Stomach smooth muscle (tissue), 2 donors: ENCODE results near the gene SCN2B.

Source experiments
- H3K27ac ChIP-seq: one replicate; pipeline ENCODE4 v1.7.0; 2013; ENCODE audit warnings: mild to moderate bottlenecking, low read length, inconsistent platforms
- H3K27me3 ChIP-seq, 2 donors: one replicate each; pipeline ENCODE4 v1.7.0; 2013; ENCODE audit warnings: low read length in 2 of 2; ENCODE audit not compliant: insufficient read depth in 2 of 2, control insufficient read depth in 1 of 2
- H3K36me3 ChIP-seq, 2 donors: one replicate each; pipeline ENCODE4 v1.7.0; 2013; ENCODE audit warnings: low read length in 2 of 2; ENCODE audit not compliant: control insufficient read depth in 2 of 2, insufficient read depth in 2 of 2
- H3K4me1 ChIP-seq: one replicate; pipeline ENCODE4 v1.7.0; 2013; ENCODE audit warnings: low read length; ENCODE audit not compliant: control insufficient read depth, insufficient read depth
- H3K4me3 ChIP-seq, 2 donors: one replicate each; pipeline ENCODE4 v1.7.0; 2013; ENCODE audit warnings: low read length in 2 of 2
- H3K9ac ChIP-seq, 2 donors: one replicate each; pipeline ENCODE4 v1.7.0; 2013; ENCODE audit warnings: low read length in 2 of 2, mild to moderate bottlenecking in 1 of 2
- H3K9me3 ChIP-seq, 2 donors: one replicate each; pipeline ENCODE4 v1.7.0; 2013; ENCODE audit warnings: low read length in 2 of 2; ENCODE audit not compliant: control insufficient read depth in 2 of 2
- donor health status: healthy.
- donor health status: Pancreatic carcinoma.

The SCN2B gene

GRCh38 chr11:118144301-118145268, 31.9 kb downstream of the SCN2B start:
- Histone ChIP-seq H3K27ac (no peak overlapping the region), H3K27me3 (peaks cover 28 to 30% of the 10 kb centered on the region in 2 donors), H3K4me3 (peak overlapping the region; percentile 73 to 80), H3K9me3 (no peaks in the 10 kb centered on the region), H3K36me3 (no peaks in the 10 kb centered on the region), H3K4me1 (peaks cover 7% of the 10 kb centered on the region), H3K9ac (peak overlapping the region in 1 of 2 donors; percentile 21)

DNA sequence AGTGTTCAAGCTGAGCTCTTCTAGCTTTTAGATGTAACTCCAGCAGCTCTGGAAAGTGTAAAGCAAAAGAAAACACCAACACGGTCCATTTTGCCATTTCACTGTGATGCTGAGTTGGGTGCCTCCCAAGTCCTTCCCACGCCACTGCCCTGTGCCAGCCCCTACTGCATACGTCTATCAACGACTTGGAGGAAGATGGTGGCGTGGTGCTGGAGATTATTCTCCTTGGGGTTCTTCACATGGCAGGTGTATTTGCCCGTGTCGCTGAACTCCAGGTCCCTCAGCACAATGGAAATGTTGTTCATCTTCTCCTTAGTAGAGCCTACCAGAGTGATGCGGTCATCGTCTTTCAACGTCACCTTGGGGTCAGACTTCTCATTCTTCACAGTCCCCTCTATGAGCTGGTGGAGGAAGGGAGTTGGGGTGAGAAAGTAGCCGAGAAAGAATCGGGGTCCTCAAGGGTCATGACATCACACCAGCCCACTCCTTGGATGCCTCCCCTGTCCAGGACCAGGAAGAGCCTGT, 32.7 kb downstream of the SCN2B start:
- no peaks in the 10 kb centered on the region for H3K9me3 ChIP-seq
- H3K27ac ChIP-seq, result no peak overlapping the region
- H3K27me3 ChIP-seq, result peaks cover 28 to 30% of the 10 kb centered on the region in 2 donors
- H3K4me3 ChIP-seq, result no peak overlapping the region
- no peak overlapping the region for H3K9ac ChIP-seq
- H3K36me3 ChIP-seq, result no peaks in the 10 kb centered on the region
- H3K4me1 ChIP-seq, result peaks cover 7% of the 10 kb centered on the region

- no peak overlapping the region for H3K4me3 ChIP-seq
- no peak overlapping the region for H3K27ac ChIP-seq
- no peak overlapping the region for H3K9ac ChIP-seq
- H3K4me1 ChIP-seq, result peaks cover 7% of the 10 kb centered on the region
- H3K36me3 ChIP-seq, result no peaks in the 10 kb centered on the region
- no peaks in the 10 kb centered on the region for H3K9me3 ChIP-seq
- peaks cover 28 to 32% of the 10 kb centered on the region in 2 donors for H3K27me3 ChIP-seq
Measured at GRCh38 chr11:118142809-118143208, 33.6 kb downstream of the SCN2B start.

- H3K27me3 ChIP-seq, result peaks cover 28 to 35% of the 10 kb centered on the region in 2 donors
Measured at GRCh38 chr11:118142081-118142480, 34.4 kb downstream of the SCN2B start.

DNA sequence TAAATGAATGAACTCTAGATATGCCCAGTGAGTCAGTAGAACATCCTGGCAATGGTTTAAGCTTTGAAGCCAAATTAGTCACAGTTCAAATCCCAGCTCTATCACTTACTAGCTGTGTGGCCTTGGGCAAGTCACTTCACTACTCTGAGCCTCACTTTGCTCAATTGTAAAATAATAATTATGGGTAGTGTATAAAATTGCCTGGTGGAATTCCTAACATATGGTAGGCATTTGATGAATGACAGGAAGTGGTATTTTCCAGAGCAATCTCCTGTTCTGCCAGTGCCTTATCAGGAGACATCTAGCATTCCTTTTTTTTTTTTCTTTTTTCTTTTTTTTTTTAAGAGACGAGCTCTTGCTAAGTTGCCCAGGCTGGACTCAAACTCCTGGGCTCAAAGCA, 36.9 kb downstream of the SCN2B start:
- no peaks in the 10 kb centered on the region for H3K9me3 ChIP-seq
- no peaks in the 10 kb centered on the region for H3K4me1 ChIP-seq
- peaks cover 28 to 38% of the 10 kb centered on the region in 2 donors for H3K27me3 ChIP-seq
- no peak overlapping the region for H3K4me3 ChIP-seq
- H3K27ac ChIP-seq, result no peak overlapping the region
- H3K36me3 ChIP-seq, result no peaks in the 10 kb centered on the region
- H3K9ac ChIP-seq, result no peak overlapping the region

More at GRCh38 chr11:118142081-118142480, 34.4 kb downstream of the SCN2B start:
- Histone ChIP-seq H3K4me1 (peaks cover 7% of the 10 kb centered on the region), H3K36me3 (no peaks in the 10 kb centered on the region), H3K9me3 (no peaks in the 10 kb centered on the region), H3K9ac (no peak overlapping the region), H3K4me3 (no peak overlapping the region), H3K27ac (no peak overlapping the region)

- H3K9me3 ChIP-seq, result no peaks in the 10 kb centered on the region
- no peak overlapping the region for H3K27ac ChIP-seq
- peaks cover 28 to 32% of the 10 kb centered on the region in 2 donors for H3K27me3 ChIP-seq
Measured at GRCh38 chr11:118138839-118139420, 37.5 kb downstream of the SCN2B start.

GRCh38 chr11:118136801-118137200, 39.6 kb downstream of the SCN2B start:
- H3K4me3 ChIP-seq, result no peak overlapping the region
- peaks cover 16 to 18% of the 10 kb centered on the region in 2 donors for H3K27me3 ChIP-seq

More at GRCh38 chr11:118138839-118139420, 37.5 kb downstream of the SCN2B start:
- H3K4me3 ChIP-seq, result no peak overlapping the region
- H3K36me3 ChIP-seq, result no peaks in the 10 kb centered on the region
- no peak overlapping the region for H3K9ac ChIP-seq
- H3K4me1 ChIP-seq, result no peaks in the 10 kb centered on the region

DNA sequence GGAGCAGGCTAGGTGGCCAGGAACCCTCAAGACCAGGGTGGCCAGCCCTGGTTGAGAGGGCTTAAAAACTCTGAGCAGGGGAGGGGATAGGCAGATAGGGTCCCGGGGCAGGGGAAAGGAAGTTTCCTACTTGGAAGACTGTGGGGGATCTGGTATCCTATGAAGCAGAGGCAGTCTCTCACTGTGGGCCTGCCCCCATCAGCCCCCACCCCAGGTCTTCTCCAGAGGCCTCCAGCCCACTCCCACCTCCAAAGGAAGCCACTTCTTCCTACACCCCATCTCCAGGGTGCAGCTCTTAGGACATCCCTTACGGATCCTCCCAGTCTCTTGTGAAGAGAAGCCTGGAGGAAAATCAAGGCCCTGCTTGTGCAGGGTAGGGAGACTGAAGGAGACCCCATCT, 40.1 kb downstream of the SCN2B start:
- Histone ChIP-seq H3K27me3 (peaks cover 12 to 16% of the 10 kb centered on the region in 2 donors), H3K27ac (no peak overlapping the region), H3K9ac (no peak overlapping the region), H3K4me3 (no peak overlapping the region), H3K9me3 (no peaks in the 10 kb centered on the region), H3K4me1 (no peaks in the 10 kb centered on the region), H3K36me3 (no peaks in the 10 kb centered on the region)

More at GRCh38 chr11:118136801-118137200, 39.6 kb downstream of the SCN2B start:
- no peak overlapping the region for H3K9ac ChIP-seq
- H3K27ac ChIP-seq, result no peak overlapping the region
- no peaks in the 10 kb centered on the region for H3K4me1 ChIP-seq
- no peaks in the 10 kb centered on the region for H3K36me3 ChIP-seq
- no peaks in the 10 kb centered on the region for H3K9me3 ChIP-seq

- no peak overlapping the region for H3K9ac ChIP-seq
- no peaks in the 10 kb centered on the region for H3K36me3 ChIP-seq
- H3K4me3 ChIP-seq, result no peak overlapping the region
- no peaks in the 10 kb centered on the region for H3K4me1 ChIP-seq
- H3K9me3 ChIP-seq, result no peaks in the 10 kb centered on the region
- H3K27me3 ChIP-seq, result peaks cover 7 to 16% of the 10 kb centered on the region in 2 donors
- H3K27ac ChIP-seq, result no peak overlapping the region
Measured at GRCh38 chr11:118135796-118136165, 40.7 kb downstream of the SCN2B start.

GRCh38 chr11:118135051-118135795, 41.2 kb downstream of the SCN2B start:
- peaks cover 2 to 14% of the 10 kb centered on the region in 2 donors for H3K27me3 ChIP-seq

More at GRCh38 chr11:118135051-118135795, 41.2 kb downstream of the SCN2B start:
- Histone ChIP-seq H3K9ac (no peak overlapping the region), H3K4me1 (no peaks in the 10 kb centered on the region), H3K9me3 (no peaks in the 10 kb centered on the region), H3K4me3 (no peak overlapping the region), H3K36me3 (no peaks in the 10 kb centered on the region), H3K27ac (no peak overlapping the region)
